HL-60 (cell line): ENCODE results near the gene CXorf66.

Experiments used
- GABPA ChIP-seq: IDR thresholded peaks from 2 replicates; pipeline ENCODE4 v1.6.1; 2012; ENCODE audit warnings: low read depth
- POLR2AphosphoS5 ChIP-seq: IDR thresholded peaks from 2 replicates; pipeline ENCODE4 v1.6.1; 2012; ENCODE audit warnings: low read depth
- REST ChIP-seq: IDR thresholded peaks from 2 replicates; pipeline ENCODE4 v1.6.1; 2012; ENCODE audit warnings: low read depth; ENCODE audit not compliant: insufficient replicate concordance
- SPI1 ChIP-seq: IDR thresholded peaks from 2 replicates; pipeline ENCODE4 v1.6.1; 2012; ENCODE audit warnings: low read depth, mild to moderate bottlenecking, borderline replicate concordance
- TF ChIP-seq, protein P1 (sequence below): IDR thresholded peaks from one replicate; pipeline ENCODE4 v1.5.1; 2011; ENCODE audit warnings: low read length, control low read depth, inconsistent platforms; ENCODE audit not compliant: insufficient read depth

GRCh38 chrX:139905743-139906142, 59.6 kb downstream of the CXorf66 start:
- TF ChIP-seq POLR2AphosphoS5 (no peak), REST (no peak), GABPA (no peak), SPI1 (no peak)
- TF ChIP-seq, protein P1, sequence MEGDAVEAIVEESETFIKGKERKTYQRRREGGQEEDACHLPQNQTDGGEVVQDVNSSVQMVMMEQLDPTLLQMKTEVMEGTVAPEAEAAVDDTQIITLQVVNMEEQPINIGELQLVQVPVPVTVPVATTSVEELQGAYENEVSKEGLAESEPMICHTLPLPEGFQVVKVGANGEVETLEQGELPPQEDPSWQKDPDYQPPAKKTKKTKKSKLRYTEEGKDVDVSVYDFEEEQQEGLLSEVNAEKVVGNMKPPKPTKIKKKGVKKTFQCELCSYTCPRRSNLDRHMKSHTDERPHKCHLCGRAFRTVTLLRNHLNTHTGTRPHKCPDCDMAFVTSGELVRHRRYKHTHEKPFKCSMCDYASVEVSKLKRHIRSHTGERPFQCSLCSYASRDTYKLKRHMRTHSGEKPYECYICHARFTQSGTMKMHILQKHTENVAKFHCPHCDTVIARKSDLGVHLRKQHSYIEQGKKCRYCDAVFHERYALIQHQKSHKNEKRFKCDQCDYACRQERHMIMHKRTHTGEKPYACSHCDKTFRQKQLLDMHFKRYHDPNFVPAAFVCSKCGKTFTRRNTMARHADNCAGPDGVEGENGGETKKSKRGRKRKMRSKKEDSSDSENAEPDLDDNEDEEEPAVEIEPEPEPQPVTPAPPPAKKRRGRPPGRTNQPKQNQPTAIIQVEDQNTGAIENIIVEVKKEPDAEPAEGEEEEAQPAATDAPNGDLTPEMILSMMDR: no peak
